Occipital lobe (tissue), 2 donors: Measurements from ENCODE around the gene ART4. TPM values are rescaled to one million over a fixed set of nuclear protein-coding genes. Genes with fewer than 3 reads are reported as not detected.
A peak's percentile ranks its signal among the peaks of the same experiment; 100 is the strongest.

Source experiments
- DNase-seq: peaks from one replicate; lab custom pipeline; 2025; lab: John Stamatoyannopoulos, UW
- total RNA-seq: library from RNA; depleted of rRNA; stranded (reverse); fragments of >200 nt; gene quantifications from one replicate; pipeline ENCODE4 v1.2.3, GENCODE V29; 2014

ART4 gene
- total RNA-seq, 1 donor from 2014 or later = not detected

GRCh38 chr12:14811486-14811885 lies 31.8 kb downstream of the ART4 start:
- no peak for DNase-seq

GRCh38 chr12:14810953-14811483 lies 32.3 kb downstream of the ART4 start:
- DNase-seq = no peak

DNA sequence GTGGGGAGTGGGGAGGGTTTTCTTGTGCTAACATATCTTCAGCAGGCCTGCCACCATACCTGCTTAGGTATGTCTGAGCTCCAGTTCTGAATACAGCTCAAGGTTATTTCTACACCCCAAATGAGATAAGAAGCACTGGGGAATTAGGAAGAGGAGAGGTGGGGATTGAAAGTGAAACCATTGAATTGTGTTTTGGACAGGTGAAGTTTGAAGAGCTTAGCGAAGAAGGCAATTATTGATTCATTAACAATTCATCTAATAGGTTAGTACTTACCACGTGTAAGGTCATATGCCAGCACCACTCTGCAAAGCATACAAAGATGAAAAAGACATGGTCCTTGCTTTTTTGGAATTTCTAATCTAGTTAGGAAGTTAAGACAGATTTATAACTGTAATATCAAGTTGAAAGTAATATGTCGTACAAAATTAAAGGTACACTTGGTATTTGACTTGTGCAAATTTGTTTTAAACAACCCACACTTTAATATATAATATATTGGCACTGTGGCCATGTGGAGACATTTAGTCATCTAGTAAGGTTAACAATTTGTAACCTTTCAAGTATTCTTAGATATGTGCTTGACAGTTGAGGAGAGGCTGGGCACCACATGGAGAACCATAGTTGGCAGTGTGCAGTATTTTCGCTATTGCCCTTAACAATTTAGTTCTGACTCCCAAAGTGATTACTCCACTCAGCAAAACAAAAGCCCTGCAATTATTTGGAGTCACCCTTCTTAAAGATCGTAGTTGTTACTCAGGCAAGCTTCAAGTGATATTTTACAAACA lies 33.0 kb downstream of the ART4 start:
- DNase-seq = no peak

DNA sequence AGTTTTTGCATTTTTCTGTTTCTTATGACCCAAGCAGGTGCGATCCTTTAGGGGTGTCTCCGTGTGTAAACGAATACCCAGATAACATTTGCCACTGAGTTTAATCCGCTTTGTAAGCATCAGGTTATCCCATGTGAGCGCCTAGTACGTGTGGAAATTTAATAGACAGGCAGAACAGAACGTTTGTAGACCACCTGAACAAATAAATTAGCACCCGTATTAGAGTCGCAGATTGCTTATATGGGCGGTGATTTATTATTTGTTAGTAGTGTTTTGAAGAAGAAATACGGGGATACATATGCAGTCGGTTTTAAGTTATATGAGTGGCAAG lies 39.5 kb downstream of the ART4 start:
- DNase-seq = no peak

DNA sequence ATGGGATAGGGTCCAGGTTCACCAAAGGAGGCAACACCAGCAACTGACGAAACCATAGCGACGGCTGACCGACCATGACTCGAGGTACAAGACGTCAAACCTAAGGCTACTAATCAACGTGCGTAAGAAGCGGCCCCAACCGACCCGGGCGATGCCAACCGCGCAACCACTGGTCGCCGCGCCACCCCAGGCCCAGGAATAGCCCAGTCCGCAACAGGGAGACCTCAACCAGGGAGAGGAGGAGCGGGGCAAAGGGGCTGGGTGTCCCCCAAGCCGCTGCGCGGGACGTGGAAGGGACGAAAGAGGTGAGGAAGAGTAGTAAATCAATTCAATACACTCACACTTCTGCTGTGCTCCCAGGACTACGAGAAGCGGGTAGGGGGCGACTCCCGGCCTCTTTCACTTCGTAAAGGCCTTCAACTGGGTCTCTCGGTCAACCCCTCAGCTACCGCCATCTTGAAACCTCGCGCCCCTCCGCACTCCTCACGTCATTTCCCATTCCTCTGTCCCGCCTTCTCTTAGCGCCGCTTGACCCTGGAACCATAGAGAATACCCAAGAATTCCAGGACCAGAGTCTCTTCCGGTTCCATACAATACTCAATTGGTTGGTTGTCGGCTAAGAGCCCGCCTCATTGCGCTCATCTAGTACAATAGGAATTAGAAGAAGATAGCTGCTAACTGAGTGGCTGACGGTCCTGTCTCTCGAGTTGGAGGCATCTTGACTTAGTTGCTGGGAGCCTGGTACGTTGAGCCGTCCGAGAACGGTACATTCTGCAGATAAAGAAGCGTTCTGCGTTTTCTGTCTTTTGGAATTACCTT lies 40.1 kb downstream of the ART4 start, which contains the start of the genes C12orf60 and WBP11:
Gene C12orf60, plus strand, starts transcription at position 660 of the 819 bp plus-strand sequence. CDS start 19,266 bp downstream, outside the sequence.
Gene WBP11, minus strand, starts transcription at position 468 of the 819 bp plus-strand sequence. CDS start 2,095 bp downstream, outside the sequence.
- DNase-seq = peak; percentile 95

- no peak for DNase-seq
Observed at GRCh38 chr12:14802721-14803010, 40.7 kb downstream of the ART4 start.

GRCh38 chr12:14802247-14802646 lies 41.1 kb downstream of the ART4 start:
- DNase-seq = no peak

DNA sequence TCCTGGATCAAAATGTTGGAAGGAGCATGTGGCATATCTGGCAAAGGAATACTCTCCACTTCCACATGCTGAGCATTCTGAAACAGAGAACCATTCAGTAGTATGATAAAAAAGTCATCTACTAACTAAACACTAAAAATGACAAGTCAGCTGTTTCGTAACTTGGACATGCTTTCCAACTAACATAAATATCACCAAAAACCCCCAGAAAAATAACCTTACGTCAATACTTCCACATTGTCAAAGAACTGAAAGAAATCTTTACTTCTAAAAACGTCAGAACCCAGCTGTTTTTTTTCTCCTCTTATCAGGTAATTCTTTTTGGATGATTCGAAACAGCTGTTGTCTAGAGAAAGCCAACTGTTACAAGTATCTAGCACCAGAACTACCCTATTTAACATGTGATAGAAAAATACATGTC lies 48.3 kb downstream of the ART4 start:
- DNase-seq = no peak

DNA sequence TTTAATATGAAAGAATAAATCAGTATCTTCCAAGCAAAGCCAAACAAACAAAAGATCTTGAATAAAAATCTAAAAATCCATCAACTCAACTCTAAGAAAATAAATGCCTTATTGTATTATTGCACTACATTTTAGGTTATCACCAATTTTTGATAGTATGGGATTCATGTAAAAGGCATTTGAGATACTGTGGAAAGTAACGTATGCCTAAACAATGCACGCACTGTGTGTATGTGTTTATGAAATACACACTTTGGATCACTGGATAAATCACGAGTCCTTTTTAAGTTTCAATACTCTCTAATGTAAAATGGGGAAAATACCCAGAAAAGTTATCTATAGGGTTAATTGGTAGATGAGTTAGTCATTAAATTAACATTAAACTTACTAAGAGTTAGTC lies 57.8 kb downstream of the ART4 start:
- no peak for DNase-seq

GRCh38 chr12:14784471-14784870 lies 58.9 kb downstream of the ART4 start:
- no peak for DNase-seq

DNA sequence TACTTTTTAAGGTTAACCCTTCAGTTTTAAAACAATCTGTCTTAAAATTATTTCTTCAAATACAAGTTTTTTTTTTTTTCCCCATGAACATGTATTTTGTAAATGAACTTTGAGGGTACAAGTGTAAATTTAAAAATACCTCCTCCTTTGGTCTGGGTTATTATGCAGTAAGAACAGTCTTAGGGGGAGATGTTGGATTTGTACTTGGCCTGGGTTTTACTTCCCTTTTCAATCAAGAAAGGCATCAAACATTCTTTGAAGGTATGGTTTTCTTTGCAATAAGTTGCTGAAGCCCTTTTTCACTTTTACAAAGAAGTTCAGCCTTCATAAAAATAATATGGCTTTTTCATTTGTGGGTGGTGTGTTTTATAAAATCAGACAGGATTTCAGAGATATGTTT lies 60.6 kb downstream of the ART4 start:
- DNase-seq = no peak

GRCh38 chr12:14781563-14781962 lies 61.8 kb downstream of the ART4 start:
- no peak for DNase-seq

DNA sequence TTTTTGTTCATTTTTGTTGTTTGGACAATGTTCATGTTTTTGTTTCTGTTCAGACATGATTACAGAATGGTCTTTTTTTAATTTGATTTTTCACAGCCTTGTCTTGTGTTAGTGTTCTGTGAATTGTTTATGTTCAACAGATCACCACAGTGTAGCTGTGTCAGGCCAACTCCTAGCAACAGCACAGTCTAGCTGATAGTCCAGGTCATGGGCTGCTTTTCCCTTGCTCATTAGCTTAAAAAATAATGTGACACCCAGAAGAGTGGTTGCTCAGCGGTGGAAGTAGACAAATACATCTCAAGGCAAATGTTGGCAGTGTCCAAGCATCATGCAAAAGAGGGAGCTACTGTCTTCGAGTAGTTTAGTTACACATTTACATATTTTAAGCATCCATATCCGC lies 62.5 kb downstream of the ART4 start:
- DNase-seq = no peak

DNA sequence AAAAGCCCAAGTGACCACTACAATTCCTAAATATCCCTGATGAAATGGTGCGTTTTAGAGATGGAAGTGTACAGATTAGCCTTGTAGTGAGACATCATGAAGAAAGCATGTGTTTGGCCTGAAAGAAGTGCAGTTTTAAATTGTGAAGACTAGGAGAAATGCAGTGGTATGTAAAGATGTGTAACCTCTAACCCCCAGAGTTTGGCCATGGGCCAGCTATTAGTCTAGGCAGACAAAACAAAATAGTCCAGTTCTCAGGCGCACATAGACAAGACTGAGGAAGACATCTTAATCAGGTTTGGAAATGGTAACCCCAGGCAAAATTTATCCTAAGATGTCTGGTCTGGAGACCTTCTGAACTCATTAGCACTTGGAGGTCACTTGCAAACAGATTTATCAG lies 63.5 kb downstream of the ART4 start:
- no peak for DNase-seq

DNA sequence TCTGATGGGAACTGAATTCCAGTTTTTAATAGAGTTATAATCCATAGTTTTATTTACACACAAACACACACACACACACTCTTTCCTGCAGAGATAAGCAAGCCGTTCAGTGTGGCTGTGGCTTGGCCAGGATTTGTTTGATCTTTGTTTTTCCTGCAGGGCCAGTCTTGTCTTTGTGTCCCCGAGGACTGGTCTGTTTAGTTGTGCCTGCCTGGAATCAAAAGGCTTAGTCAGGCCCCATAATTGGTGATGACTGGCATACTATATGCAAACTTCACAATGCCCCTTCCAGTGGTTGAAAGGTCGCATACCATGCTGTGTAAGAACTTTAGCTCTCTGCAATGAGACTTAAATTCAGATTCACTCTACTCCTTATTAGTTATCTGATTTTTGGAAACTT lies 66.1 kb downstream of the ART4 start:
- DNase-seq = no peak

- no peak for DNase-seq
Observed at GRCh38 chr12:14776236-14776961, 66.9 kb downstream of the ART4 start.

GRCh38 chr12:14775636-14775980 lies 67.7 kb downstream of the ART4 start:
- no peak for DNase-seq

Other genes with a start within 250 kb of the ART4 start
- gene GUCY2C, start 146.9 kb downstream of the ART4 start, total RNA-seq = under 0.01 TPM
- gene WBP11, start 40.0 kb downstream of the ART4 start, total RNA-seq = 16.1 TPM
- gene C12orf60, start 39.9 kb downstream of the ART4 start, total RNA-seq = 3.6 TPM
- gene SMCO3, start 29.3 kb downstream of the ART4 start, total RNA-seq = not detected
- 3.9 TPM for gene MGP, start 42.3 kb upstream of the ART4 start, total RNA-seq
- gene ERP27, start 95.0 kb upstream of the ART4 start, total RNA-seq = not detected
- gene ARHGDIB, start 118.1 kb upstream of the ART4 start, total RNA-seq = 5.8 TPM
- gene PDE6H, start 129.5 kb upstream of the ART4 start, total RNA-seq = not detected